SK-N-SH treated with all-trans-retinoic acid at 6 μM for 48 hours (cell line): Measurements from ENCODE around the gene INTS3.

Experiments used
- CREB5 ChIP-seq: fragments of 250-450 bp; sonication (Bioruptor Pico); IDR thresholded peaks from 2 replicates; pipeline ENCODE4 v1.5.1; 2020; ENCODE audit warnings: low read depth, mild to moderate bottlenecking, moderate library complexity
- ZC3H10 ChIP-seq: fragments of 250-450 bp; sonication (Bioruptor Pico); IDR thresholded peaks from 2 replicates; pipeline ENCODE4 v1.5.1; 2021; ENCODE audit warnings: mild to moderate bottlenecking, moderate library complexity
- ZFP30 ChIP-seq: fragments of 450-650 bp; formaldehyde crosslinking; IDR thresholded peaks from 2 replicates; pipeline ENCODE4 v1.5.0; 2022; ENCODE audit warnings: mild to moderate bottlenecking, moderate library complexity
- ZNF70 ChIP-seq: fragments of 450-650 bp; formaldehyde crosslinking; IDR thresholded peaks from 2 replicates; pipeline ENCODE4 v1.5.0; 2020; ENCODE audit warnings: mild to moderate bottlenecking, moderate library complexity
- ZNF8 ChIP-seq: fragments of 450-650 bp; formaldehyde crosslinking; IDR thresholded peaks from 2 replicates; pipeline ENCODE4 v1.5.0; 2020; ENCODE audit warnings: mild to moderate bottlenecking, moderate library complexity
- TF ChIP-seq, protein P1 (sequence below): fragments of 250-450 bp; sonication (Bioruptor Pico); IDR thresholded peaks from 2 replicates; pipeline ENCODE4 v1.5.0; 2020; ENCODE audit warnings: mild to moderate bottlenecking, moderate library complexity
- TF ChIP-seq, protein P2 (sequence below): fragments of 250-450 bp; sonication (Bioruptor Pico); IDR thresholded peaks from 2 replicates; pipeline ENCODE4 v1.8.0; 2020; ENCODE audit warnings: mild to moderate bottlenecking, moderate library complexity, borderline replicate concordance

GRCh38 chr1:153698923-153699714 lies 28.7 kb upstream of the INTS3 start:
- TF ChIP-seq CREB5 (CRISPR knock-in tag) (no peak), ZNF8 (peak; percentile 36; the same call in 1 of the 2 replicates), ZC3H10 (no peak), ZNF70 (no peak), ZFP30 (peak; percentile 15; the same call in 1 of the 2 replicates)
- TF ChIP-seq, protein P1, sequence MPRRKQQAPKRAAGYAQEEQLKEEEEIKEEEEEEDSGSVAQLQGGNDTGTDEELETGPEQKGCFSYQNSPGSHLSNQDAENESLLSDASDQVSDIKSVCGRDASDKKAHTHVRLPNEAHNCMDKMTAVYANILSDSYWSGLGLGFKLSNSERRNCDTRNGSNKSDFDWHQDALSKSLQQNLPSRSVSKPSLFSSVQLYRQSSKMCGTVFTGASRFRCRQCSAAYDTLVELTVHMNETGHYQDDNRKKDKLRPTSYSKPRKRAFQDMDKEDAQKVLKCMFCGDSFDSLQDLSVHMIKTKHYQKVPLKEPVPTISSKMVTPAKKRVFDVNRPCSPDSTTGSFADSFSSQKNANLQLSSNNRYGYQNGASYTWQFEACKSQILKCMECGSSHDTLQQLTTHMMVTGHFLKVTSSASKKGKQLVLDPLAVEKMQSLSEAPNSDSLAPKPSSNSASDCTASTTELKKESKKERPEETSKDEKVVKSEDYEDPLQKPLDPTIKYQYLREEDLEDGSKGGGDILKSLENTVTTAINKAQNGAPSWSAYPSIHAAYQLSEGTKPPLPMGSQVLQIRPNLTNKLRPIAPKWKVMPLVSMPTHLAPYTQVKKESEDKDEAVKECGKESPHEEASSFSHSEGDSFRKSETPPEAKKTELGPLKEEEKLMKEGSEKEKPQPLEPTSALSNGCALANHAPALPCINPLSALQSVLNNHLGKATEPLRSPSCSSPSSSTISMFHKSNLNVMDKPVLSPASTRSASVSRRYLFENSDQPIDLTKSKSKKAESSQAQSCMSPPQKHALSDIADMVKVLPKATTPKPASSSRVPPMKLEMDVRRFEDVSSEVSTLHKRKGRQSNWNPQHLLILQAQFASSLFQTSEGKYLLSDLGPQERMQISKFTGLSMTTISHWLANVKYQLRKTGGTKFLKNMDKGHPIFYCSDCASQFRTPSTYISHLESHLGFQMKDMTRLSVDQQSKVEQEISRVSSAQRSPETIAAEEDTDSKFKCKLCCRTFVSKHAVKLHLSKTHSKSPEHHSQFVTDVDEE, result no peak
- TF ChIP-seq, protein P2, sequence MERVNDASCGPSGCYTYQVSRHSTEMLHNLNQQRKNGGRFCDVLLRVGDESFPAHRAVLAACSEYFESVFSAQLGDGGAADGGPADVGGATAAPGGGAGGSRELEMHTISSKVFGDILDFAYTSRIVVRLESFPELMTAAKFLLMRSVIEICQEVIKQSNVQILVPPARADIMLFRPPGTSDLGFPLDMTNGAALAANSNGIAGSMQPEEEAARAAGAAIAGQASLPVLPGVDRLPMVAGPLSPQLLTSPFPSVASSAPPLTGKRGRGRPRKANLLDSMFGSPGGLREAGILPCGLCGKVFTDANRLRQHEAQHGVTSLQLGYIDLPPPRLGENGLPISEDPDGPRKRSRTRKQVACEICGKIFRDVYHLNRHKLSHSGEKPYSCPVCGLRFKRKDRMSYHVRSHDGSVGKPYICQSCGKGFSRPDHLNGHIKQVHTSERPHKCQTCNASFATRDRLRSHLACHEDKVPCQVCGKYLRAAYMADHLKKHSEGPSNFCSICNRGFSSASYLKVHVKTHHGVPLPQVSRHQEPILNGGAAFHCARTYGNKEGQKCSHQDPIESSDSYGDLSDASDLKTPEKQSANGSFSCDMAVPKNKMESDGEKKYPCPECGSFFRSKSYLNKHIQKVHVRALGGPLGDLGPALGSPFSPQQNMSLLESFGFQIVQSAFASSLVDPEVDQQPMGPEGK (CRISPR knock-in tag), result no peak
